HCT116 (cell line): ENCODE results near the gene GOLGA3. TPM values are rescaled to one million over a fixed set of nuclear protein-coding genes. Genes with fewer than 3 reads are reported as not detected.

ENCODE experiments used
- ATAC-seq: fragments of 200-7000 bp; cut with Tn5 transposase; 2 replicates; pipeline ENCODE4 v1.9.1; 2020; ENCODE audit warnings: mild to moderate bottlenecking, moderate library complexity
- BruUV-seq: library from RNA; stranded (reverse); fragments of 400-500 nt; replicated peaks from 2 replicates; lab custom pipeline; 2021; lab: Mats Ljungman, UMichigan
- CTCF ChIA-PET: fragments of 300-600 bp; sonication (Branson Sonifier 250); formaldehyde crosslinking; loops from one replicate; lab custom pipeline; 2021; ENCODE audit warnings: antibody characterized with exemption; lab: Charles Lee
- POLR2A ChIA-PET: fragments of 300-600, 350-600 bp; sonication (Branson Sonifier 250); formaldehyde crosslinking; loops from one replicate; lab custom pipeline; 2021; ENCODE audit warnings: antibody characterized with exemption; lab: Charles Lee
- RAD21 ChIA-PET, 2 experiments: fragments of 300-600 bp; sonication (Branson Sonifier 250); formaldehyde crosslinking; loops; one replicate each; lab custom pipeline; 2023; ENCODE audit warnings: low total read pairs in 2 of 2; ENCODE audit not compliant: uncharacterized antibody in 2 of 2, unreplicated experiment in 2 of 2, low non-redundant PET in 1 of 2; lab: Charles Lee
- DNase-seq: peaks from one replicate; pipeline ENCODE4 v3.0.0-alpha.2; 2010; ENCODE audit warnings: low read depth, low spot score
- H2AFZ ChIP-seq: fragments of 200-600 bp; shearing (Covaris generic), sonication (generic); 2 replicates; pipeline ENCODE4 v1.6.1; 2017; ENCODE audit warnings: low read depth, mixed run types, mixed read lengths, antibody characterized with exemption, low read length; ENCODE audit not compliant: poor library complexity, severe bottlenecking
- H3K27ac ChIP-seq: 2 replicates; pipeline ENCODE4 v1.5.1; 2012; ENCODE audit warnings: low read depth, low read length
- H3K27me3 ChIP-seq: fragments of 200-600 bp; sonication (generic); 2 replicates; pipeline ENCODE4 v1.6.1; 2016; ENCODE audit warnings: mixed run types, low read length, mixed read lengths; ENCODE audit not compliant: insufficient read depth
- H3K36me3 ChIP-seq, 2 experiments: fragments of 200-500 bp in 1 of 2; fragments of 200-600 bp in 1 of 2; sonication (Bioruptor generic) in 1 of 2; sonication (generic) in 1 of 2; 2 replicates each; pipeline versions ENCODE4 v1.5.1 to v1.6.1; 2014 to 2016; ENCODE audit warnings: low read length in 2 of 2, inconsistent platforms in 1 of 2, mixed read lengths in 1 of 2, mixed run types in 1 of 2; ENCODE audit not compliant: insufficient read depth in 2 of 2, control insufficient read depth in 1 of 2
- H3K4me1 ChIP-seq, 2 experiments: fragments of 200-600 bp in 1 of 2; sonication (generic) in 1 of 2; 2 replicates each; pipeline versions ENCODE4 v1.5.1 to v1.6.1; 2012 to 2017; ENCODE audit warnings: low read length in 2 of 2, inconsistent platforms in 1 of 2, mild to moderate bottlenecking in 1 of 2, mixed read lengths in 1 of 2, mixed run types in 1 of 2, moderate library complexity in 1 of 2; ENCODE audit not compliant: insufficient read depth in 2 of 2, control insufficient read depth in 1 of 2
- H3K4me2 ChIP-seq: fragments of 200-600 bp; sonication (generic); 2 replicates; pipeline ENCODE4 v1.6.1; 2017; ENCODE audit warnings: mixed run types, low read length, mixed read lengths
- H3K4me3 ChIP-seq, 2 experiments: fragments of 200-600 bp in 1 of 2; sonication (generic) in 1 of 2; replicated peaks in 1 of 2; 2 replicates each; pipeline ENCODE4 v1.5.1; 2011 to 2016; ENCODE audit warnings: low read length in 2 of 2, control low read depth in 1 of 2, low read depth in 1 of 2, mild to moderate bottlenecking in 1 of 2, mixed read lengths in 1 of 2, mixed run types in 1 of 2
- H3K79me2 ChIP-seq: fragments of 200-600 bp; sonication (generic); 2 replicates; pipeline ENCODE4 v1.6.1; 2017; ENCODE audit warnings: mild to moderate bottlenecking, mixed run types, low read length, moderate library complexity, mixed read lengths; ENCODE audit not compliant: insufficient read depth
- H3K9ac ChIP-seq: fragments of 200-600 bp; sonication (generic); 2 replicates; pipeline ENCODE4 v1.6.1; 2016; ENCODE audit warnings: low read length, mixed read lengths
- H3K9me2 ChIP-seq: fragments of 200-600 bp; sonication (generic), shearing (Covaris generic); 2 replicates; pipeline ENCODE4 v1.6.1; 2017; ENCODE audit warnings: mixed run types, mild to moderate bottlenecking, moderate library complexity; ENCODE audit not compliant: insufficient read depth
- H3K9me3 ChIP-seq, 2 experiments: fragments of 200-500 bp in 1 of 2; fragments of 200-600 bp in 1 of 2; sonication (Bioruptor generic) in 1 of 2; sonication (generic) in 1 of 2; 2 replicates each; pipeline ENCODE4 v1.6.1; 2014 to 2017; ENCODE audit warnings: low read length in 2 of 2, mixed read lengths in 2 of 2, inconsistent platforms in 1 of 2, low read depth in 1 of 2, mild to moderate bottlenecking in 1 of 2, mixed run types in 1 of 2, moderate library complexity in 1 of 2; ENCODE audit not compliant: control insufficient read depth in 1 of 2, insufficient read depth in 1 of 2
- H4K20me1 ChIP-seq: fragments of 200-600 bp; sonication (generic), shearing (Covaris generic); 2 replicates; pipeline ENCODE4 v1.6.1; 2017; ENCODE audit warnings: mixed run types, mild to moderate bottlenecking, moderate library complexity; ENCODE audit not compliant: insufficient read depth
- EZH2phosphoT487 ChIP-seq: fragments of 200-600 bp; IDR thresholded peaks from 2 replicates; pipeline ENCODE4 v1.6.1; 2018; ENCODE audit warnings: antibody characterized with exemption, borderline replicate concordance
- FOSL1 ChIP-seq: IDR thresholded peaks from 2 replicates; pipeline ENCODE4 v1.6.1; 2012; ENCODE audit warnings: low read depth
- JUND ChIP-seq: IDR thresholded peaks from 2 replicates; pipeline ENCODE4 v1.6.1; 2012
- POLR2AphosphoS5 ChIP-seq: IDR thresholded peaks from 2 replicates; pipeline ENCODE4 v1.6.1; 2011; ENCODE audit warnings: mild to moderate bottlenecking, low read depth, low read length, moderate library complexity
- RAD21 ChIP-seq: IDR thresholded peaks from 2 replicates; pipeline ENCODE4 v1.6.1; 2012; ENCODE audit warnings: low read depth, mild to moderate bottlenecking
- SRF ChIP-seq: IDR thresholded peaks from 2 replicates; pipeline ENCODE4 v1.6.1; 2012; ENCODE audit warnings: low read depth
- TCF7L2 ChIP-seq: IDR thresholded peaks from 2 replicates; pipeline ENCODE4 v1.7.0; 2011; ENCODE audit warnings: borderline replicate concordance, inconsistent platforms; ENCODE audit not compliant: insufficient read depth, insufficient read length; ENCODE audit errors: extremely low read depth
- YY1 ChIP-seq: IDR thresholded peaks from 2 replicates; pipeline ENCODE4 v1.6.1; 2011; ENCODE audit warnings: low read length, low read depth, moderate library complexity, mild to moderate bottlenecking; ENCODE audit not compliant: insufficient replicate concordance; ENCODE audit errors: extremely low read depth
- ZBTB33 ChIP-seq: IDR thresholded peaks from 2 replicates; pipeline ENCODE4 v1.6.1; 2011; ENCODE audit warnings: mild to moderate bottlenecking, low read length, moderate library complexity; ENCODE audit not compliant: insufficient replicate concordance; ENCODE audit errors: extremely low read depth
- ZFX ChIP-seq: fragments of 450-650 bp; IDR thresholded peaks from 2 replicates; pipeline ENCODE4 v1.6.1; 2017
- intact Hi-C: fragments of 100-400 bp; cut with micrococcal nuclease; formaldehyde crosslinking; loops from 2 replicates; pipeline ENCODE4 v1.10.0; 2022
- total RNA-seq: library from RNA; stranded (reverse); gene quantifications from one replicate; pipeline ENCODE4 v1.2.1, GENCODE V29; 2021; ENCODE audit not compliant: unreplicated experiment
- TF ChIP-seq, protein P1 (sequence below): IDR thresholded peaks from 2 replicates; pipeline ENCODE4 v1.6.1; 2012; ENCODE audit warnings: low read depth

Gene GOLGA3
- total RNA-seq, 1 experiment from 2014 or later: 35.1 TPM

DNA sequence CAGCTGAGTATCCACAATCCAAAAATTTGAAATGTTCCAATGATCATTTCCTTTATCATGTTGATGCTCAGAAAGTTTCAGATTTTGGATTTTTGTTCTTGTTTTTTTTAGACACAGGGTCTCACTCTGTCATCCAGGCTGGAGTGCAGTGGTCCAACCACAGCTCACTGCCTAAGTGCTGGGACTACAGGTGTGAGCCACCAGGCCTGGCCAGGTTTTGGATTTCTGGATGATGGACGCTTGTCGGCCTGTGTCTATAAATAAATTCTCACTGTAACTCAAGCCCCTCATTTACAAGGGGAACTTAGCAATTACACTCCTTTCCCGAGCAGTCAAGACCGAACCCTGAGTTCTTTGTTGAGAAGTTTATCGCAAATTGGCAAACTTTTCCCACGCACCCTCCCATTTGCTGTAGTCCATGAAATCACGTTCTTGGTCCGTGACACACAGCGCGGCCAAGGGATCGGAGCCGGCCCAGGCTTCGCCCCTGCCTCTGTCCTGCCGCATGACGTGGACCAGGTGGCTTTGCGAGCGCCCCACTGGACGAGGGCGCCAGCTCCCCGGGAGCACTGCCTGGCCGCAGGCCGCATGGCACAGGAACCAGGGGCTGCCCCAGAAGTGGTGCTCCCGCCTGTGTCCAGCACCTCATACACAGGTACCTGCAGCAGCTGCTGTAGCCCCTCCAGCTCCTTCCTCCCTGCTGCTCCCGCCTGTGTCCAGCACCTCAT is 53.0 kb downstream of the GOLGA3 start:
- no peak overlapping the region for H3K4me2 ChIP-seq
- H3K27me3 ChIP-seq: no peaks in the 10 kb centered on the region
- no peak overlapping the region for H3K9ac ChIP-seq
- H3K79me2 ChIP-seq: no peaks in the 10 kb centered on the region
- ChIA-PET RAD21 (no interaction called here), POLR2A (no interaction called here), CTCF (no interaction called here)
- H3K4me1 ChIP-seq: no peaks in the 10 kb centered on the region
- no peak overlapping the region for H3K27ac ChIP-seq
- H3K4me3 ChIP-seq: no peak overlapping the region
- H3K36me3 ChIP-seq: peaks cover 17 to 18% of the 10 kb centered on the region in 2 experiments; a peak in 3 of 4 replicates
- BruUV-seq: no TSS peak
- no peak for ATAC-seq
- H2AFZ ChIP-seq: no peak overlapping the region
- intact Hi-C loops: no loop called here
- TF ChIP-seq JUND: no peak
- no peak for TF ChIP-seq POLR2AphosphoS5
- TF ChIP-seq RAD21: no peak
- TF ChIP-seq ZBTB33: no peak
- no peak for TF ChIP-seq SRF
- TF ChIP-seq EZH2phosphoT487: no peak
- TF ChIP-seq ZFX: no peak
- TF ChIP-seq FOSL1: no peak
- no peak for TF ChIP-seq TCF7L2
- TF ChIP-seq, protein P1, sequence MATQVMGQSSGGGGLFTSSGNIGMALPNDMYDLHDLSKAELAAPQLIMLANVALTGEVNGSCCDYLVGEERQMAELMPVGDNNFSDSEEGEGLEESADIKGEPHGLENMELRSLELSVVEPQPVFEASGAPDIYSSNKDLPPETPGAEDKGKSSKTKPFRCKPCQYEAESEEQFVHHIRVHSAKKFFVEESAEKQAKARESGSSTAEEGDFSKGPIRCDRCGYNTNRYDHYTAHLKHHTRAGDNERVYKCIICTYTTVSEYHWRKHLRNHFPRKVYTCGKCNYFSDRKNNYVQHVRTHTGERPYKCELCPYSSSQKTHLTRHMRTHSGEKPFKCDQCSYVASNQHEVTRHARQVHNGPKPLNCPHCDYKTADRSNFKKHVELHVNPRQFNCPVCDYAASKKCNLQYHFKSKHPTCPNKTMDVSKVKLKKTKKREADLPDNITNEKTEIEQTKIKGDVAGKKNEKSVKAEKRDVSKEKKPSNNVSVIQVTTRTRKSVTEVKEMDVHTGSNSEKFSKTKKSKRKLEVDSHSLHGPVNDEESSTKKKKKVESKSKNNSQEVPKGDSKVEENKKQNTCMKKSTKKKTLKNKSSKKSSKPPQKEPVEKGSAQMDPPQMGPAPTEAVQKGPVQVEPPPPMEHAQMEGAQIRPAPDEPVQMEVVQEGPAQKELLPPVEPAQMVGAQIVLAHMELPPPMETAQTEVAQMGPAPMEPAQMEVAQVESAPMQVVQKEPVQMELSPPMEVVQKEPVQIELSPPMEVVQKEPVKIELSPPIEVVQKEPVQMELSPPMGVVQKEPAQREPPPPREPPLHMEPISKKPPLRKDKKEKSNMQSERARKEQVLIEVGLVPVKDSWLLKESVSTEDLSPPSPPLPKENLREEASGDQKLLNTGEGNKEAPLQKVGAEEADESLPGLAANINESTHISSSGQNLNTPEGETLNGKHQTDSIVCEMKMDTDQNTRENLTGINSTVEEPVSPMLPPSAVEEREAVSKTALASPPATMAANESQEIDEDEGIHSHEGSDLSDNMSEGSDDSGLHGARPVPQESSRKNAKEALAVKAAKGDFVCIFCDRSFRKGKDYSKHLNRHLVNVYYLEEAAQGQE: no peak
- TF ChIP-seq YY1: no peak
- no peaks in the 10 kb centered on the region for H3K9me3 ChIP-seq
- no peak for DNase-seq
- H4K20me1 ChIP-seq: no peaks in the 10 kb centered on the region
- no peaks in the 10 kb centered on the region for H3K9me2 ChIP-seq
